Type B pancreatic cell (in vitro differentiated cells): ENCODE measurements around the gene MYPN. TPM values are rescaled to one million over a fixed set of nuclear protein-coding genes. Genes with fewer than 3 reads are reported as not detected.

Experiments
- DNase-seq: peaks from one replicate; pipeline ENCODE4 v3.0.0; 2021; ENCODE audit warnings: mixed read lengths; ENCODE audit not compliant: unreplicated experiment; ENCODE audit errors: extremely low spot score
- H3K27ac Mint-ChIP-seq: 2 replicates; pipeline ENCODE4 v1.8.0; 2021; ENCODE audit warnings: mild to moderate bottlenecking, mixed read lengths
- H3K27me3 Mint-ChIP-seq: 2 replicates; pipeline ENCODE4 v1.8.0; 2021; ENCODE audit warnings: mixed read lengths
- H3K36me3 Mint-ChIP-seq: 2 replicates; pipeline ENCODE4 v1.8.0; 2021; ENCODE audit warnings: mixed read lengths
- H3K4me1 Mint-ChIP-seq: one replicate; pipeline ENCODE4 v1.8.0; 2021; ENCODE audit warnings: mixed read lengths; ENCODE audit not compliant: unreplicated experiment
- H3K4me3 Mint-ChIP-seq: 2 replicates; pipeline ENCODE4 v1.8.0; 2021; ENCODE audit warnings: mild to moderate bottlenecking, mixed read lengths
- H3K9me3 Mint-ChIP-seq: 2 replicates; pipeline ENCODE4 v1.8.0; 2021; ENCODE audit warnings: mixed read lengths
- total RNA-seq: library from RNA; stranded (reverse); gene quantifications from 2 replicates; pipeline ENCODE4 v1.2.1, GENCODE V29; 2021; ENCODE audit warnings: low replicate concordance
- TF ChIP-seq, protein P1 (sequence below): fragments of 200-600 bp; sonication (generic); conservative IDR thresholded peaks from 2 replicates; pipeline ENCODE4 v1.5.0; 2021; ENCODE audit warnings: antibody characterized with exemption, mild to moderate bottlenecking

MYPN gene
- total RNA-seq, 1 donor from 2014 or later = 0.14 TPM

DNA sequence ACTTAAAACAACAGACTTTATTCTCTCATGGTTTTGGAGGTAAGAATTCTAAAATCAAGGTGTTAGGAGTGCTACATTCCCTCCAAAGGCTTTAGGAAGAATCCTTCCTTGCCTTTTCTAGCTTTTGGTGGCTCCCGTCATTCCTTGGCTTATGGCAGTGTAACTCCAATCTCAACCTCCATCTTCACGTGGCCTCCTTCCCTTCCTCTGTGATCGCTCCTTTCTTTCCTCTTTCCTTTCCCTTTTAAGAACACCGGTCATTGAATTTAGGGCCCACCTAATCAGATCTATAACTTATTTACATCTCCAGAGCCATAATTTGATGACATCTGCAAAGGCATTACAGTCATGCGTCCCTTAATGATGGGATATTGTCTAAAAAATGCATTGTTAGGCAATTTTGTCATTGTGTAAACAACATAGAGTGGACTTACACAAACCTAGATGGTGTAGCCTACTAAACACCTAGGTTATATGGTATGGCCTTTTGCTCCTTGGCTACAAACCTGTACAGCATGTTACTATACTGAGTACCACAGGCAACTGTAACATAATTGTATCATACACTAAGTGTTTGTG is 28.3 kb upstream of the MYPN start:
- Mint-ChIP-seq H3K27me3 (no peaks in the 10 kb centered on the region), H3K27ac (no peak overlapping the region), H3K4me3 (no peak overlapping the region), H3K36me3 (no peaks in the 10 kb centered on the region), H3K9me3 (no peaks in the 10 kb centered on the region), H3K4me1 (no peaks in the 10 kb centered on the region)
- TF ChIP-seq, protein P1, sequence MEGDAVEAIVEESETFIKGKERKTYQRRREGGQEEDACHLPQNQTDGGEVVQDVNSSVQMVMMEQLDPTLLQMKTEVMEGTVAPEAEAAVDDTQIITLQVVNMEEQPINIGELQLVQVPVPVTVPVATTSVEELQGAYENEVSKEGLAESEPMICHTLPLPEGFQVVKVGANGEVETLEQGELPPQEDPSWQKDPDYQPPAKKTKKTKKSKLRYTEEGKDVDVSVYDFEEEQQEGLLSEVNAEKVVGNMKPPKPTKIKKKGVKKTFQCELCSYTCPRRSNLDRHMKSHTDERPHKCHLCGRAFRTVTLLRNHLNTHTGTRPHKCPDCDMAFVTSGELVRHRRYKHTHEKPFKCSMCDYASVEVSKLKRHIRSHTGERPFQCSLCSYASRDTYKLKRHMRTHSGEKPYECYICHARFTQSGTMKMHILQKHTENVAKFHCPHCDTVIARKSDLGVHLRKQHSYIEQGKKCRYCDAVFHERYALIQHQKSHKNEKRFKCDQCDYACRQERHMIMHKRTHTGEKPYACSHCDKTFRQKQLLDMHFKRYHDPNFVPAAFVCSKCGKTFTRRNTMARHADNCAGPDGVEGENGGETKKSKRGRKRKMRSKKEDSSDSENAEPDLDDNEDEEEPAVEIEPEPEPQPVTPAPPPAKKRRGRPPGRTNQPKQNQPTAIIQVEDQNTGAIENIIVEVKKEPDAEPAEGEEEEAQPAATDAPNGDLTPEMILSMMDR = no peak
- no peak for DNase-seq

DNA sequence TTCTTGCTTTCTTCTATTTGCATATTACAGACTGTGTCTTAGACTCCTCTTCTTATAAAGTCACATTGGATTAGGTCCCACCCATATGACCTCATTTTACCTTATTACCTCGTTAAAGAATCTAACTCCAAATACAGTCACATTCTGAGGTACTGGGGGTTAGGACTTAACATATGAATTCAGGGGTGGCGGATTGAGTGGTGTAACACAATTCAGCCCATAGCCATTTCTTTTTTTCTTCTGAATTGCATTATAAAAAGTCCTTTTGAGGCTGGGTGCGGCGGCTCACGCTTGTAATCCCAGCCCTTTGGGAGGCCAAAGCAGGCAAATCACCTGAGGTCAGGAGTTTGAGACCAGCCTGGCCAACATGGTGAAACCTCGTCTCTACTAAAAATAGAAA is 27.4 kb upstream of the MYPN start:
- TF ChIP-seq, protein P1 = no peak
- no peak for DNase-seq
- Mint-ChIP-seq H3K4me3 (no peak overlapping the region), H3K27me3 (no peaks in the 10 kb centered on the region), H3K36me3 (no peaks in the 10 kb centered on the region), H3K27ac (no peak overlapping the region), H3K9me3 (no peaks in the 10 kb centered on the region), H3K4me1 (no peaks in the 10 kb centered on the region)

DNA sequence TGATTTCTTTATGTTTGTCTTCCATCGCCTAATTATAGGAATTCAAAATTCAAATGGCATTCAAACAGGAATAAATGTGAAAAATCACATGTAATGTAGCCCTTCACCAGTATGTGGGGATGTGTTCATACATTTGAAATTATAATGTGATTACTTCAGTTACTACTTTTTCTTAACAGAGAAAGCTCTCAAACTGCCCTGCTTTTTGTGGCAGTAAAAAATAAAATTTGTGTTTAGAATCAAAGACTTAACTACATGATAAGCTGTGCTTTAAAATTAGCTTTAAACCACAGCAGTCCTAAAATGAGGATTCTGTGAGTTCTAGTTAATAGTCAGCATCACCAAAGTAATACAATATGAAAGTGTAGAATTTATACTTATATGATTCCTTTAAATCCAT is 26.4 kb upstream of the MYPN start:
- no peak overlapping the region for H3K27ac Mint-ChIP-seq
- H3K4me3 Mint-ChIP-seq = no peak overlapping the region
- no peaks in the 10 kb centered on the region for H3K9me3 Mint-ChIP-seq
- H3K4me1 Mint-ChIP-seq = no peaks in the 10 kb centered on the region
- TF ChIP-seq, protein P1 = peak; percentile 56
- no peak for DNase-seq
- H3K27me3 Mint-ChIP-seq = no peaks in the 10 kb centered on the region
- no peaks in the 10 kb centered on the region for H3K36me3 Mint-ChIP-seq

DNA sequence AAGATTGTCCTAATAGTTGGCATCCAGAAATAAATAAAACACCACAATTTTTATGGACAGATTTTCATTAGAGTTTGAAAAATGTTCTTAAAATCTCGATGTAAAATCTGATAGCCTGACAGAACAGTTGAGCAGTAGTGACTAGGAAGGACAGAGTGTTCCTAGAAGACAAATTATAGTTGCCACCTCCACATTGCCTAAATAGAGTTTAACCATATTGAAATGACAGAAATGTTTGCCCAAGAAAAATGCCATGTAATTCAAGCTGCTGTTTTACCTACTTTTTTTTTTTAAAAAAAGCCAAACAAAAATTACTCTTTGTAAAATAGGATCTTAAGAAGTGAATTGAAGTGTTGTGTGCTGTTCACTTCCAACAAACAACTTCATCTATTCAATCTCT is 25.3 kb upstream of the MYPN start:
- no peak for DNase-seq
- H3K4me1 Mint-ChIP-seq = no peaks in the 10 kb centered on the region
- H3K36me3 Mint-ChIP-seq = no peaks in the 10 kb centered on the region
- no peaks in the 10 kb centered on the region for H3K27me3 Mint-ChIP-seq
- TF ChIP-seq, protein P1 = no peak
- no peaks in the 10 kb centered on the region for H3K9me3 Mint-ChIP-seq
- H3K27ac Mint-ChIP-seq = no peak overlapping the region
- H3K4me3 Mint-ChIP-seq = no peak overlapping the region

DNA sequence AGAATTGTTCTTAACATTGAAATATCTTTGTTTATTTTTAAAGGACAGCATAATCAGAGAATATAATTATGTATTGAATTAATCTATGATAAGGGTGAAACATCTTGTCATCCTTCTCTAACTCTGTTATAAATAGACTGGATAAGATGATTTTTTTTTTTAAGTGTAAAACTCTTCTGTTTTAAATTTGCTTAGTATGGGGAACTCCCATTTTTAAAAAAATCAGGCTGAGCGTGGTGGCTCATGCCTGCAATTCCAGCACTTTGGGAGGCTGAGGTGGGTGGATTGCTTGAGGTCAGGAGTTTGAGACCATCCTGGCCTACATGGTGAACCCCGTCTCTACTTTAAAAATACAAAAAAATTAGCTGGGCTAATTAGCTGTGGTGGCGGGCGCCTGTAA is 24.8 kb upstream of the MYPN start:
- DNase-seq = no peak
- H3K4me3 Mint-ChIP-seq = no peak overlapping the region
- H3K36me3 Mint-ChIP-seq = no peaks in the 10 kb centered on the region
- TF ChIP-seq, protein P1 = no peak
- no peaks in the 10 kb centered on the region for H3K4me1 Mint-ChIP-seq
- H3K27me3 Mint-ChIP-seq = no peaks in the 10 kb centered on the region
- H3K9me3 Mint-ChIP-seq = no peaks in the 10 kb centered on the region
- no peak overlapping the region for H3K27ac Mint-ChIP-seq

DNA sequence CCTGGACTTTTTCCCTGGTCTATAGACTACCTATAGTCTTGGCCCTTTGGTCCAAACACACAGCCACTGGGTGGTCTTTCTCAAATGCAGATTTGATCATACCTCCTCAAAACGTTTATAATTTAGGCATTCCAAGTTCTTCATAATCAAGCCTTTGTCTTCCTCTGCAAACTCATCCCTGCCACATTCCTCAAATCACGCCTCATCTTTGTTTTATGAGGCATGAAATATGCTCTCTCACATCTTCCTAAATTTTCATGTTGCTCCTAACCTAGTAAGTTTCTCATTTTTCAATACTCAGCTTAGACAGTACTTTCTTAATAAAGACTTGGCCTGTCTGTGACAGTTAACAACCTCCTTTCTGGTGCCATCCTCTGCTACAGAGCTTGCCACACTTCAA is 23.3 kb upstream of the MYPN start:
- Mint-ChIP-seq H3K36me3 (no peaks in the 10 kb centered on the region), H3K27me3 (no peaks in the 10 kb centered on the region), H3K9me3 (no peaks in the 10 kb centered on the region), H3K4me3 (no peak overlapping the region), H3K4me1 (no peaks in the 10 kb centered on the region), H3K27ac (no peak overlapping the region)
- no peak for DNase-seq
- TF ChIP-seq, protein P1 = no peak
